ENCODE data around the gene SRSF7. TPM values are rescaled to one million over a fixed set of nuclear protein-coding genes. Genes with fewer than 3 reads are reported as not detected.
"Not testable (repeated sequence)": the region's sequence is repeated elsewhere in the genome, so short reads cannot be mapped to it uniquely, and the experiment has no call there.

Gene SRSF7
- 316 and 333 TPM in 2 replicates for total RNA-seq

- intact Hi-C loops (cut with micrococcal nuclease): loop anchor here (1.0 to 5.0 kb wide), 7 partner anchors 27 to 674 kb away; partner anchors contain the start of genes ATL2, CYP1B1, GALM and GEMIN6
Measured at GRCh38 chr2:38750891-38751595, at the start of gene SRSF7. TSS of gene SRSF7 (minus strand) at chr2:38751361. CDS start at chr2:38751256, 105 bp downstream.

GRCh38 chr2:38797953-38798352 lies 46.8 kb upstream of the SRSF7 start:
- intact Hi-C loops (cut with micrococcal nuclease): no loop called here

- intact Hi-C loops (cut with micrococcal nuclease): no loop called here
Measured at GRCh38 chr2:38797250-38797676, 46.1 kb upstream of the SRSF7 start.

GRCh38 chr2:38795016-38795415 lies 43.9 kb upstream of the SRSF7 start:
- intact Hi-C loops (cut with micrococcal nuclease): not testable (repeated sequence)

DNA sequence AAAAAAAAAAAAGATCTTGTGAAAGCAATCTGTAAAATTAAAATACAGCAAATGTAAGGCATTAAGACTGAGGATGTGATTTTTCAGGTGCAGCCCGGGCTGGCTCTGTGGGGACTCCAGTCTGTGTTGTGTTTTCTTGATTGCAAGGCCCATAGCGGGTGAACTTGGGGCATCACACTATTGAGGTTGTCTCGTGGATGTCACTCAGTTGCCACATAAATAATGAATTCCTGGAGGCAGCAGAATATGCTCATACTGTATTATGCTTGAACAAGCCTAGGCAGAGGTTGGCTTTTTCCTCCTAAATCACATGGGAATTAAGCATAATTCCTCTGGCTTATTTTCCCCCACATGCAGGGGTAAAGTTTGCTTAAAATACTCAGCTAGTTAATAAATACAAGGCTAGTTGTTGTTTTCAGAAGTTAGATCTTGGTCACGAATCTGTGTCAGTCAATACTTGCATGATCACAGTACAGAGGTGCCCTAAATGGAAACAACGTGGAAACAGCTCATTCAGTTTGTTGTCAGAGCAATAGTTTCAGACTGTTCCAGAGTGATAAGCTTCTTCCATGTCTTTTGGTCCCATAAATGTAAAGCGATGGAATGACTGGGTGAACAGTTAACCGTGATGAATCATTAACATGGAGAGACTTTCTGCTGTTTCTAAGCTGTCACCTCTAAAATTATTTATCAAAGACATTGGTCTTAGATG lies 43.2 kb upstream of the SRSF7 start:
- intact Hi-C loops (cut with micrococcal nuclease): no loop called here

- intact Hi-C loops (cut with micrococcal nuclease): no loop called here
Measured at GRCh38 chr2:38793511-38793910, 42.4 kb upstream of the SRSF7 start.

DNA sequence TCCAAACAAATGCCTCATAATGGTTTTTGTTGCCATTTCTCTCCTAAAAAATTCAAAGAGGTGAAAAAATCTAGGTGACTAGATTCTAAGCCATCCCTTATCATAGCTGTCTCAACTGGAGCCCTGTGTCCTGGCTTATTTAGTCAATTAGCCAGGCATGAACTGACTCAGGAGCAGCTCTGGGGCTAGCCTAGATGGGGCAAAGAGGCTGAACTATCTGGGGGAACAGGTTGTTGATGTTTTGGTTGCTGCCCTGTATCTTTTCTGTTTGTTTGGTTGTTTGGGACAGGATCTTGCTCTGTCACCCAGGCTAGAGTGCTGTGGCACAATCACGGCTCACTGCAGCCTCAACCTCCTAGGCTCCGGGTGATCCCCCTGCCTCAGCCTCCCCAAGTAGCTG lies 41.6 kb upstream of the SRSF7 start:
- intact Hi-C loops (cut with micrococcal nuclease): no loop called here

DNA sequence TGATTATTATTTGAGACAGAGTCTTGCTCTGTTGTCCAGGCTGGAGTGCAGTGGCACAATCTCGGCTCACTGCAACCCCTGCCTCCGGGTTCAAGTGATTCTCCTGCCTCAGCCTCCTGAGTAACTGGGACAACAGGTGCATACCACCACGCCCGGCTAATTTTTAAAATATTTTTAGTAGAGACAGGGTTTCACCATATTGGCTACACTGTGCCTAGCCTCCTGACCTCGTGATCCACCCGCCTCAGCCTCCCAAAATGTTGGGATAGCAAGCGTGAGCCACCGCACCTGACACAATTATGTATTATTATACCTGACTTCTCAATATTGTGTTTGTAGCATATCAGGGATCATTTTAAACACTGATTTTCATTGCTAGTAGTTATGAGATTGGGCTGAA lies 41.2 kb upstream of the SRSF7 start:
- intact Hi-C loops (cut with micrococcal nuclease): not testable (repeated sequence)

GRCh38 chr2:38791744-38792143 lies 40.6 kb upstream of the SRSF7 start:
- intact Hi-C loops (cut with micrococcal nuclease): no loop called here

- intact Hi-C loops (cut with micrococcal nuclease): no loop called here
Measured at GRCh38 chr2:38789691-38790090, 38.5 kb upstream of the SRSF7 start.

GRCh38 chr2:38788306-38788705 lies 37.1 kb upstream of the SRSF7 start:
- intact Hi-C loops (cut with micrococcal nuclease): no loop called here

DNA sequence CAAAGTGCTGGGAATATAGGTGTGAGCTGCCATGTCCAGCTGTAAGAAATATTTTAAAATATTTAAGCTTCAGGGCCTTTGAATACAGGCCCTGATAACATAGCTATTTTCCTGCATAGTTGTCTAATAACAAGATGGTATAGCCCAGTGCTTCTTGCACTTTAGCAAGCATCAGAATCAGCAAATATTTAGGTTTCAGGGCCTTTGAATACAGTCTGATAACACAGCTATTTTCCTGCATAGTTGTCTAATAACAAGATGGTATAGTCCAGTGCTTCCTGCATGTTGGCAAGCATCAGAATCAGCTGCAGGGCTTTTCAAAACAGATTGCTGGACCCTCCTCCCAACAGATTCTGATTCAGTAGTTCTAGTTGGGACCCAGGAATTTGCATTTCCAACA lies 32.4 kb upstream of the SRSF7 start:
- intact Hi-C loops (cut with micrococcal nuclease): no loop called here

GRCh38 chr2:38778687-38779082 lies 27.5 kb upstream of the SRSF7 start:
- intact Hi-C loops (cut with micrococcal nuclease): loop anchor here (1.0 kb wide), 2 partner anchors 27 to 97 kb away; partner anchors contain the start of genes DHX57, MORN2 and SRSF7

- intact Hi-C loops (cut with micrococcal nuclease): no loop called here
Measured at GRCh38 chr2:38776531-38776930, 25.4 kb upstream of the SRSF7 start.

GRCh38 chr2:38775921-38776225 lies 24.7 kb upstream of the SRSF7 start:
- intact Hi-C loops (cut with micrococcal nuclease): no loop called here

- intact Hi-C loops (cut with micrococcal nuclease): no loop called here
Measured at GRCh38 chr2:38775097-38775920, 24.1 kb upstream of the SRSF7 start.

DNA sequence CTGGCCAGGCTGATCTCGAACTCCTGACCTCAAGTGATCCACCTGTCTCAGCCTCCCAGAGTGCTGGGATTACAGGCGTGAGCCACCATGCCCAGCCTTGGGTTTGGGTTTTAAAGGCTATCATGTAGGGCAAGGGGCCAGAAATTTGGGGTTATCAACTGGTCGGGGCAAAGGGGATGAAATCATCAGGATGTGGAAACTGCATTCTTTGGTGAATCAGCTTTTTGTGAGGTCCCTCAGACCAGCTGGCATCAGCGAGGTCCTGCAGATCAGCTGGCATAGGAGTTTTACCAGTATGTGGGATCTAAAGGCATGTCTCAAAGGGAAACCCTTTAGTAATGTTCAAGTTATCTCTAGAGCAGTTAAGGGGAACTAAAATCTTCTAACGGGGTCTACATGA lies 20.5 kb upstream of the SRSF7 start:
- intact Hi-C loops (cut with micrococcal nuclease): no loop called here

GRCh38 chr2:38765551-38765950 lies 14.4 kb upstream of the SRSF7 start:
- intact Hi-C loops (cut with micrococcal nuclease): no loop called here

GRCh38 chr2:38765149-38765548 lies 14.0 kb upstream of the SRSF7 start:
- intact Hi-C loops (cut with micrococcal nuclease): no loop called here

DNA sequence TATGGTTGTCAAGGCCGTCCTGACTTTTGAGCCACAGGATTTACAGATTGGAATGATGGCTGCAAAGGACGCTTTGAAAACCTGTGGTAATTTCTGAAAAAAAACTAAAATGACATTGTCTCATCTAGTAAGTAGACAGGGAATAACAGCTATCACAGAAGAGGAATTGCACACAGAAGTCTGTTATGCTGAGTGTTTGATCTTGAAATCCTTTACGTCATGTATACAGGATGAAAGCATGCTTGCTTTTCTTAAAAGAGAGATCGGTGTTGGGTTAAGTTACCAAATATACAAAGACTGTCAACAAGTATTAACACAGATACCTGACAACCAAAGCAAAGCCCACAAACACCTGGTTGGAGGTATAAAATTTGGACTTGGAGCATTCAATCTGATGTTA lies 12.6 kb upstream of the SRSF7 start:
- intact Hi-C loops (cut with micrococcal nuclease): no loop called here

GRCh38 chr2:38763228-38763627 lies 12.1 kb upstream of the SRSF7 start:
- intact Hi-C loops (cut with micrococcal nuclease): no loop called here

GRCh38 chr2:38755891-38756290 lies 4.7 kb upstream of the SRSF7 start:
- intact Hi-C loops (cut with micrococcal nuclease): not testable (repeated sequence)

All from T-helper 2 cell treated with Interferon-gamma antibody and Interleukin-4, amounts not matched to agents 100 ng/mL and 5 ng/mL, for 36 hours (primary cell).